NCI-H748 treated with DMSO at 0.1 percent for 48 hours (cell line): Measurements from ENCODE around the gene SLC38A3.
"Not testable (repeated sequence)": the region's sequence is repeated elsewhere in the genome, so short reads cannot be mapped to it uniquely, and the experiment has no call there.

Source experiments
- DNase-seq: peaks from one replicate; lab custom pipeline; 2025; lab: John Stamatoyannopoulos, UW

SLC38A3 gene

DNA sequence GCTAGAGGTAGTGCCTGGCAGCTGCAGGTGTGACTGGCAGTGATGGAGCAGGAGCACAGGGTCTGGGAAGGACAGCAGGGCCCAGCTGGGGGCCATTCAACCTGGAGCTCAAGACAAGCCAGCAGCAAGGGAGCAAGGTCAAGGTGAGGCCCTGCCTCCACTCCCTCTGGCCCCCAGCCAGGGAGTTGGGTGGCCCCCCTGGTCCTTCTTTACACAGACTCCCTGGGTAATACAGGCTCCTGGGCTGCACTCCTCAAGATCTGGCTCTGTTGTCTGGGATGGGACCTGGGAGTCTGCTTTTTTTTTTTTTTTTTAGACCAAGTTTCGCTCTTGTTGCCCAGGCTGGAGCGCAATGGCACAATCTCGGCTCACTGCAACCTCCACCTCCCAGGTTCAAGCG is 45.4 kb downstream of the SLC38A3 start:
- DNase-seq = no peak

DNA sequence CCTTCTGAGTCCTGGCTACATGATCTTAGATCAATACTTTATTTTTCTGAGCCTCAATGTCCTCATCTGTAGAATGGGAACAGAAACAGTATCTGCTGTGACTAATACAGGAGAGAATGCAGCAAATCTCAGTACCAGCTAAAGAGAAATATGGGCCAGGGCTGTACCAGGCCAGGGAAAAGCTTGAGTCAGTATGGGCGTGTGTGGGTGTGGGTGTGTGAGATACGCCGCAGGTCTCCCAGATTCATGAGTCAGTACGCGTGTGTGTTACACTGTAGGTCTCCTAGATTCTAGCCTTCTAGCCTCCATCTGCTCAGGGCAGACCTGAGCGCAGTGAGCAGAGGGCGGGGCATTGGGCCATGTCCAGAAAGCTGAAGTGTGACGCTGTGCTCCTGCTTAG is 46.1 kb downstream of the SLC38A3 start:
- no peak for DNase-seq

DNA sequence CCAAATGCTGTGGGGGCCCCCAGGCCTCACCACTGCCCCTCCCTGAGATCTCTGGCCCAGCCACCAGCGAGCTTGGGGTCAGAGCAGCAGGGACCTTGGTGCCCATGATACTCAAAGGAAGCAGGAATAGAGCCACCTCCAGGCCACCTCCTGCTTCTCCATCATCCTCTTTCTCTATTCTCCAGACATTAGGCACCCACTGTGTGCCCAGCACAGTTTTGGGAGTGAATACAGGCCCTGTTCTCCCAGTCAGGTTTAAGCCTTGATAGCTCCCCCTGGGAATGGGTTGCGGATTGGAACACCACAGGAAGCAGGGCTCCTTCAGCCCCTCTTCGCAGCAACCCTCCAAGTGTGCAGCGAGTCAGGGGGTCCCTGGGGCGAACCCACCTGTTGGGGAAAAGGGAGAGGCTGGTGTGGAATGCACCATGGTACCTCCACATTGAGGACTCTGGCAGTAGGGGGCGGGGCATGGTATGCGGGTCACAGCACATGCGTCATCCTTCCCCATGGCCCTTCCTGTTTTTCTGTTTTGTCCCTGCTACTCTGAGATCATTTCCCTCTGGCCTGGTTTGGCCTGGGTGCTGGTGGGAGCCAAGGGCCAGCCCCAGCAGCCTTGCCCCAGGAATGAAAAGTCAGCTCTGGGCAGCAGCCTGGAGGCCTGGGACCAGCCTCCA is 49.6 kb downstream of the SLC38A3 start:
- DNase-seq = no peak

DNA sequence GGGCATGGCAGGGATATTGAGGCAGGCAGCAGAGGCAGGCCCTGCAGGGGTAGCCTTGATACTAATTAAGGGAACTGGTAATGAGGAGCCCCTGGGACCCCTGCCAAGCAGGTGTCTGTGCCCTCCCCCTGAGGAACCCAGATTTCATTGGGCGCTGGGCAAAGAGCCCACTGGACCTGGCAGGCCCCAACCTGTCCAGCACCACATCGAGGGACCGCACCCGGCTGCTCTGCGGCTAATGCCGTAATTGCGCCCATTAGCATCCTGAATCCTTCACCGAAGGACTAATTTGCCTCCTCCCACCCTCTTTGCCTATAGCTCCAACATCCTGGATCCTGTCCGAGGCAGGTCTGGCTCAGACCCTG is 50.2 kb downstream of the SLC38A3 start:
- no peak for DNase-seq

DNA sequence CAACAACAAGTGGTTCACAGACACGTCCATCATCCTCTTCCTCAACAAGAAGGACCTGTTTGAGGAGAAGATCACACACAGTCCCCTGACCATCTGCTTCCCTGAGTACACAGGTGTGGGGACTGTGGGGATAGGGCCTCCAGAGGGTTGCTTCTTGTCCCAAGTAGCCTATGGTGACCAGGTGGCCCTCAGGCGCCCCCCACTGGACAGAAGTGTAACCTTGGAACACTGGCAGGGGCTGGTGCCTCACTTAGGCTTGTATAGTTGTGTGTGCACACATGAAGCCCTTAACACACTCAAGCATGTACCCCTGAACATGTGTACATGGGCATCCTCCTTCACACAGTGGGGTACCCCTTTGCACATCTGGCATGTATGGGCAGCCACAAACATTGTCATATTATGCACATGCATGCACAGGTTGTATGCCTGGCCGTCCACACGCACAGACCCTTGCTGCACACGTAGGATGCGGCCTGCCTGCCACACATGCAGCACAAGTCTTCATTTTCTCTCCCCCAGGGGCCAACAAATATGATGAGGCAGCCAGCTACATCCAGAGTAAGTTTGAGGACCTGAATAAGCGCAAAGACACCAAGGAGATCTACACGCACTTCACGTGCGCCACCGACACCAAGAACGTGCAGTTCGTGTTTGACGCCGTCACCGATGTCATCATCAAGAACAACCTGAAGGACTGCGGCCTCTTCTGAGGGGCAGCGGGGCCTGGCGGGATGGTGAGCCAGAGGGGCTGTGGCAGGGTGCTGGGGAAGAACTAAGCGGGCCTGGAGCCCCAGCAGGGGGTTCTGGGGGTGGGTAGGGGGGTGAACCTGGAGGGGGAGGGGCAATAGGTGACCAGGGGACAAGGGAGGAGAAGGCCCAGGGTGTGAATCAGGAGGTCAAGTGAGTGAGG is 52.2 kb downstream of the SLC38A3 start:
- no peak for DNase-seq

DNA sequence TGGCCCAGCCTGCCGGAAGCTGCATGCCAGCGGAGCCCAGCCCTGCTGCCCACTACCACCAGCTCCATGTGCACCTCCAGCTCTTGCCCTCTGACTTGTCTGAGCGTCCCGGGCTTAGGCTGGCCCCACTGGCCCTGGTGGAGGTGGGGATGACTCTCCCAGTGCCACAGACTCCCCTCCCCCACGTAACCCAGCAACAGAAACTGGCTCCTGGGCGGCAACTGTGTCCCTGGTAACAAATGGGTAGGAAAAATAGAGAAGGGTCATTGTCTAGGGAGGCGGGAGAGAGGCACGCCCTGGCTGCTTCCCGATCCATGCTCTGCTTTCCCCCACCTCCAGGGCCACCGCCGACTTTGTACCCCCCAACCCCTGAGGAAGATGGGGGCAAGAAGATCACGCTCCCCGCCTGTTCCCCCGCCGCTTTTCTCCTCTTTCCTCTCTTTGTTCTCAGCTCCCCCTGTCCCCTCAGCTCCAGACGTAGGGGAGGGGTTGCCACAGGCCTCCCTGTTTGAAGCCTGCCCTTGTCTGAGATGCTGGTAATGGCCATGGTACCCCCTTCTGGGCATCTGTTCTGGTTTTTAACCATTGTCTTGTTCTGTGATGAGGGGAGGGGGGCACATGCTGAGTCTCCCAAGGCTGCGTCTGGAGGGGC is 53.1 kb downstream of the SLC38A3 start:
- DNase-seq = no peak

DNA sequence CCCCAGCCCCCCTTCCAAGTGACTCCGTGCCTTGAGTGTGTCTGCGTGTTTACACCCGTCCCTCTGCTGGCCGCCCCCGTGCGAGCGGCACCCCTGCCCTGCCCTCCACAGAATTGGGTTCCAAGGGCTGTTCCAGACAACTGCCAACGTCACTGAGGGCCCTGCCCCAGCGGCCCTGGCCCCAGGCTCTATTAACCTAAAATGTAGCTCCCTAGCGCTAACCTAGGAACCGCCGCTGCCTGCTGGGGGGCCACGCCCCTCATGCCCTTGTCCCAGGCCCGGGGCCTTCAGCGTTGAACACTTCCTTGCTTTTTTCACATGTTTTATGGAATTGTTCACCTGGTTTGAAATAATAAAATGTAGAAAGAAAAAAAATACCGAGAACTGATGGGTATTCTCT is 53.9 kb downstream of the SLC38A3 start:
- no peak for DNase-seq

DNA sequence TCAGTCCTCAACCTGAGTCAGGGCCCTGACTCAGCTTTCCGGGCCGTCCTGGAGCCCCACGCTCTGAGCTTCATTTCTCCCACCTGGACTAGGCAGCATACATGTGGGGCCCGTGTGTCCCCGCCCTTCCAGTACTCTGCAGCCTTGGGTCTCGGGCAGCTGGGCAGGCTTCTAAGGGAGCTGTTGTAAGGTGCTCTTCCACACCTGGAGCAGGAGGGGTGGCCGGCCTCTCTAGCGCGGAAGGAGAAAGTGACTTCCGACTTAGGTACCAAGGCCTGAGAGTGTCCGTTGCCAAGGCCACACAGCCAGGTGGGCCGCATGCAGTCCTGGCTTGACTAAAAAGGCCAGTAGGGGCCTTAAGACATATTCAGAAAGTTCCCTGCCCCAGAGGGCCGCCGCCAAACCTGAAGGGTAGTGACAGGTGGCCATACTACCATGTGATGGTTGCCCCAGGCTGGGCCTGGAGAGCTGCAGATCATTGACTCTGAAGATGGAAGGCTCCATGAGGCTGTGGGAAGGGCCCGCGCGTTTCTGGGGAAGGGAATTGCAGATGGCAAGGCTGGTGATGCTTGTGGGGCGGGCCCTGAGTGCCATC is 54.5 kb downstream of the SLC38A3 start:
- DNase-seq = no peak

DNA sequence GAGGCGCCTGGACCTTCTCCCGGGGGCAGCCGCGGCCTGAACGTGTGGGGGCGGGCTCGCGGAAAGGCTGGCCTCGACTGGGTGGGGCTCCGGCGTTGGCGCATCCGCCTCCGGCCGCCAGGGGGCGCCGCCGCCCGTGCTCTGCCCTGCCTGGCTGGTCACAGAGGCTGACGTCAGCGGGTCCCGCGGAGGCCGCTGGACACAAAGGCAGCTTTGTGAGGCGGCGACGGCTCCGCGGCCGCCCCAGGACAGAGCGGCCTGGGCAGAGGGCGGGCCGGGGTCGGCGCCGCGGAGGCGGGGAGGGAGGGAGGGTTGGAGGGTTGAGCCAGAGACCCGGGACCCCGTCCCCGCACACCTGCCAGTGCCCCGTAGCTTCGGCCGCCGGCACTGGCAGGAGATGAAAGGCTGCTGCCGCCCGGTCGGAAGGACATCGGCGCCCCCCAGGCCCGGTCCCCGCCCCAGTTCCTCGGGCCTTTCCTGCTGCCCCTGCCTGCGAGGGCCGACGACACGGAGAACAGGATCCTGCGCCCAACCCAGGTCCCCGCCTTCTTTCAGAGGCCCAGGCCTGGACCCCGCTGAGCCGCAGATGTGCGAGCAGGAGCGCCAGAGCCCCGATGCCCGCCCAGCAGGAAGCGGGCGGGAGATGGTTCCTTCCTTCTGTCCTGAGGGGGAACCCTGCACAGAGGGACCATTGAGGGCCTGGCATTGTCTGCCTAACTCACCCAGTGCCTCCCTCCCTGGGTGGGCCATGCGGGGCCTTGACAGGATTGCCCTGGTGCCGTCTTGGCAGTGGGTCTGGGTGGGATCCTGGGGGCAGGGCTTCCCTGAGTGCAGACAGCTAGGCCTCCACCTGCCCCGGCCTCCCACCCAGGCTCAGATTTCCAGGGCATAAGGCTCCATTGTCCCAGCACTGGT is 55.2 kb downstream of the SLC38A3 start:
- peak; percentile 74 for DNase-seq

DNA sequence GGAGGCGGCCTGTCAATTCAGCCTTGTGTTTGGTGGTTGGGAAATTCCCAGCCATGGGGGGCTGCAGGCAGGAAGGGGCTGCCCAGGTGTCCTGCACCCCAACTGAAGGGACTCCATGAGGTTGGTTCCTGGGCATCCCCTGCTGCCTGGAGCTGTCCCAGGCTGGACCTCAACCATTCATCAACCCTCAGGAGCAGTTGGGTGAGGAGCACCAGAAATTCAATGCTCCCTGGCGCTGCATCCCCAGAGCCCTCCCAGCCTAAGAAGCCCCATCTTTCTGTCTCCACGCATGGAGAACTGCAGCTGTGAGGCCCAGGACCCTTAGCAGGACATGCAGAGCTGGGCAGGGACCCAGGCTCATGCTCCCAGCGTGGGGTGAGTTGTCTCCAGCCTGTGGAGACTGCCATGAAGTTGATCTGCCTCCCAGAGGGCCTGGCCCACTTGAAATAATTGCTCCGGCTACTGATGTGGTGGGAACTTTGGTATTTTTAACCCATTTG is 55.9 kb downstream of the SLC38A3 start:
- DNase-seq = no peak

DNA sequence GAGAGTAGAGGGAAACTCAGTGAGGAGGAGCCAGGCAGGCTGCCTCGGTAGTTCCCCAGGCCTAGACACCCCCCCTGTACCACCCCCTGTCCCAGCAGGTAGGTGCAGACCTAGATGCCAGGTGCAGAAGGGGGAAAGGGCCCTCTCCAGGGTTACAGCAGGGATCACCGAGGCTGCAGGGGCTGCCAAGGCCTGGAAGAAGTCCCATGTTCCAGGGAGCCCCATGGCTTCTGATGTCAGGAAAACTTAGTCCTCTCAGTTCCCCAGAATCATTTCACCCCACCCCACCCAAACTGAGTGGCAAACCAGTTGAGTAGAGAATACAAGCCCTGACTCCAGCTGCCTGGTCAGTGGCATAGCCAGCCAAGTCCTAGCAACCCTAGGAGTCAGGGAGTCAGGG is 56.4 kb downstream of the SLC38A3 start:
- DNase-seq = no peak

DNA sequence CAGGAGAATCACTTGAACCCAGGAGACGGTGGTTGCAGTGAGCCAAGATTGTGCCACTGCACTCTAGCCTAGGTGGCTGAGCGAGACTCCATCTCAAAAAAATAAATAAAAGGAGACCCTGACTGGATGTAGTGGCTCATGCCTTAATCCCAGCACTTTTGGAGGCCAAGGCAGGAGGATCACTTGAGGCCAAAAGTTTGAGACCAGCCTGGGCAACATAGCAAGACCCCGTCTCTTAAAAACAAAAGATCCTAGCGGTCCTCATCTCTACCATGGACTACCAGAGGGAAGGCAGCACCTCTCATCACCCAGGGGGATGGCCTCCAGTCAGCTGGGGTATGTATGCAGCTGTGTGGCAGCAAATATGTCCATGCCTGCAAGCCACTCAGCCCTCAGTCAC is 57.1 kb downstream of the SLC38A3 start:
- not testable (repeated sequence) for DNase-seq

DNA sequence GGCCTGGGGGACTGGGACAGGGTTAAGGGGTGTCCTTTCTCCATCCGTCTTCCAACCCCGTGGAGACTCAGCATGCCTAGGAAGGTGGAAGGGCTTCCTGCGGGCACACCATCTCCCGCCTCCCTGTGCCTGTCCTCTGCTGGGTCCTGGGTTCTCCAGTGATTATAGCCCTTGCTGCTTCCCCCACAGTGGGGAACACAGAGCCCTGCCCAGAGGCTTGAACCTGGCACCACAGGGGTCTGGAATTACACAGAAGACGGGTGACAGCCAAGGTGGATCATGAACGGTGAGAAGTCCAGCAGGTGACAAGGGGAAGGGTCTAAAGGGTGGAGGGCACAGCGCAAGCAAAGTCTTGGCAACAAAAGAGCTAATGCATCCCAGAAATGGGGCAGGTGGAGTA is 57.7 kb downstream of the SLC38A3 start:
- no peak for DNase-seq

DNA sequence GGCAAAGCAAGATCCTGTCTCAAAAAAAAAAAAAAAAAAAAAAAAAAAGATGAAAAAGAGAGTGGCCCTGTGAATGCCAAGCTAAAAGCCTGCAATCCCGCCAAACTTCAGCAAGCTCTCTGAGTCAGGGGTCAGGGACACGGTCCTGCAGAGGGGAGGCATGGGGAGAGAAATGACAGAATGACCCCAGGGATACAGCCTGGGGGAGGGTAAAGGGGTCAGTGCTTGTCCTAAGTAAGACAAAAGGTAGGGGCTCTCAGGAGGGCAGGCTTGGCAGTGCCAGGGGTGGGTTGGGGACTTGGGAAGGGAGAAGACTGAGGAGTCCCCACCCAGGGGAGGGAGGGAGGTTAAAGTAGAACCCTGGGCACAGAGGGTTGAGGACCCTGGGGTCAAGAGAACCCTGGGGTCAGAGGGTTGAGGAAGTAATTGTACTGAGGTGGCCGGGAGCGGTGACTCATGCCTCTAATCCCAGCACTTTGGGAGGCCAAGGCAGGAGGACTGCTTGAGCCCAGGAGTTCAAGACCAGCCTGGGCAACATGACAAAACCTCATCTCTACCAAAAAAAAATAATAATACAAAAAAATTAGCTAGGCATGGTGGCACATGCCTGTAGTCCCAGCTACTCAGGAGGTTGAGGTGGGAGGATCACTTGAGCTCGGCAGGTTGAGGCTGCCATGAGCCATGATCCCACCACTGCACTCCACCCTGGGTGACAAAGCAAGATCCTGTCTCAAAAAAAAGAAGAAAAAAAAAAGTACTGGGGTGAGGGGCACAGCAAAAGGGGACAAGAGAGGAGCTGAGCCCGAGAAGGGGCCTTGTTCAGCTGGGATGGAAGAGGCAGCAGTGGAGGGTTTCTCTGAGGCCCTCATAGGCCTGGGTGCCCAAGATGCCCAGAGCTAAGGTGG is 58.7 kb downstream of the SLC38A3 start:
- no peak for DNase-seq

DNA sequence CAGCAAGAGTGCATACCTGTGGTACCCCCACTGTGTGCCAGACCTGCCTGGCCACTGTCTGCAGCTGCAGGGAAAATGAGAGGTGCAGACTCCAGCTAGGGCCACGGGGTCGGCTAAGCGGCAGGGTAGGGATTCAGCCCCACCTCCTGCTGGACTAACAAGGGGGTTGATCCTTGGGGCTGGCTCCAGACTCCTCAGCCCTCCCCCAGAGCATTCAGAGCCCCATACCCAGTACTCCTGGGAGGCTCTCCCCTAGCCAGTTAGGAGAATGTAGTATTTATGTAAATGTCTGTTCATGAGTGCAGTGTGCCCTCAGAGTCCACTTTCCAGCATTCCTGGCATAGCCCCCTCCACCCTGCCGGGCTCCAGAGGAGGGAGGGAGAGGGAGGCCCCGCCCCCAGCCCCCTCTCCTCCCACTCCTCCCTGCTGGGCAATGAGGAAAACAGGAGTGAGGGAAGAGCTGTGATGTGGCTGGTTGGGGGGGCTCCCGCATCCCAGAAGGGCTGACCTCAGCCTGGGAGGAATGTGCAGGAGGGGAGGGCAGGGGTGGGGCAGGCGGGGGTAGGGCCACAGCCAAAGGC is 59.4 kb downstream of the SLC38A3 start:
- DNase-seq = no peak

DNA sequence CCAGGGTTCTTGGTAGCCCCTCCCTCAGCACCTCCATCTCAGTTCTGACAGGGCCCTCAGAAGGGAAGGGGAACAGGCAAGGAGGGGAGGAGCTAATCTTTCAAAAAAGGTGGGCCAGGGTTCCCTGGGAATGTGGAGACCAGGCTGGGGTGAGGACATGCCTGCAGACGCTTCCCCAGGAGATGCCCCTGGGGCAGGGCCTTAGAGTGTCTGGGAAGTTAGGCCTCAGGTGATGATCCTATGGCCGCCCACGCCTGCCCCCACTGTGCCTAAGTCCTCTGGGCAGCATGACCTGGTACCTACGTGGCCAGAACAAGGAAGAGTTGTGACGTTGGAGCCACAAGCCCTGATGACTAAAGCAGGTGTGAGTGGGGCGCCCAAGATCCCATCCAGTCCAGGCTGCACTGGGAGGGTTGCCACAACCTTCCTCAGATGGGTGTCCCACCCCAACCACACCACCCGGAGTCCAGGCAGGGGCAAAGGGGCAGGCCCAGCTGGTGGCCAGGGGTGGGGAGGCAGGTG is 60.0 kb downstream of the SLC38A3 start:
- no peak for DNase-seq

DNA sequence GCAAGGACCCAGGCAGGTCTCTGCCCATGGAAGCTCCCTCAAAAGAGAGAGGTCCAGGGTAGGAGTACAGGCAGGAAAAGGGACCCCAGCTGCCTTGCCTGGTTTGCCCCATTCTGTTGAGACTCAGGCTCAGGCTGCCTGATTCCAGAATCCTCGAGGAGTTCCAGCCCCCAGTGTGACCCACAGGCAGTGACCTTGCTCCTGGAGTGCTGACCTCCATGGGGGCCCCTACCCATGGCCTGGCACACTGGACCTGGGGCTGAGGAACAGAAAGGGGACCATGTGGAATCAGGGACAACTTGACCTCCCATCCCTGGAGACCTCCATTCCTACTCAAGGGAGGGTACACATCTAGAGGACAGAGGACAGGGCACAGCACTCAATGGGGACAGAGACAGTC is 60.5 kb downstream of the SLC38A3 start:
- DNase-seq = no peak

DNA sequence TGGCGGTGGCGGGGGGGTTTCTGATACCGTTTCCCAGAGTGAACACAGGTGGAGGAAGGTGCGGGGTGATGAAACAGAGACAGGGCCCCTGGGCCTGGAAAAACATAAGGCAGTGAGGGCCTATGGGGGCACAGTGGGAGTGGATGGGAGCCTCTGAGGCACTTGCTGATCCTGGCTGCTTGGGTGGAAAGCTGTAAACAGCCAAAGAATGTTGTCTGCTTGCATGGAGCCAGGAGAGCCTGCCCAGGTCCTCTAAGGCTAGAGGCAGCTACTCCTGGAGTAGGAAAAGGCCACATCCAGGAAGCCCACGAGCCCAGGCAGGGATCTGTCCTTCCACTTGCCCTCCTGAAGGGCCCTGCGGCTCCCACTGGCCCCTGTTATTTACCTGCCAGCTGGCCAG is 60.9 kb downstream of the SLC38A3 start:
- no peak for DNase-seq

DNA sequence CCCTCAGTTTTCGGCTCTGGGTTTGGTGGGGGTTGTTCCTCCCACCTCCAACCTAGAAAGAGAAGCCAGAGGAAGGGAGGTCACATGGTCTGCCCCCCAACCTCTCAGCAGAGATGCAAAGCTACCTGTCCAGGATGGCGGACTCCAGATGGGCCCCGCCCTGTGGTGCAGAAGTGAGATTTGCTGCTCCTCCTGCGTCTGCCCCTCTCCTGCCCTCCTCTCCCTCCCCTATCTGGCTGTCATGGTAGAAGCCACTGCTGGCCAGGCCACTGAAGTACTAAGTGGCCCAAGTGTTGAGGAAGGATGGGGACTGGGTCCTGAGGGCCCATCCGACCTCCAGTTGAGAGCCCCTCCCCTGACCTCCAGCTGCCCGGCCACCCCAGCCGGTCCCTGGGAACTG is 61.8 kb downstream of the SLC38A3 start:
- DNase-seq = no peak
